GM19328 (cell line): Measurements from ENCODE around the gene SMC6.

Experiments
- ATAC-seq: cut with Tn5 transposase; IDR thresholded peaks from one replicate; pipeline ENCODE4 v1.9.1; 2021; ENCODE audit warnings: mild to moderate bottlenecking, moderate library complexity; ENCODE audit not compliant: unreplicated experiment

Gene SMC6, protein sequence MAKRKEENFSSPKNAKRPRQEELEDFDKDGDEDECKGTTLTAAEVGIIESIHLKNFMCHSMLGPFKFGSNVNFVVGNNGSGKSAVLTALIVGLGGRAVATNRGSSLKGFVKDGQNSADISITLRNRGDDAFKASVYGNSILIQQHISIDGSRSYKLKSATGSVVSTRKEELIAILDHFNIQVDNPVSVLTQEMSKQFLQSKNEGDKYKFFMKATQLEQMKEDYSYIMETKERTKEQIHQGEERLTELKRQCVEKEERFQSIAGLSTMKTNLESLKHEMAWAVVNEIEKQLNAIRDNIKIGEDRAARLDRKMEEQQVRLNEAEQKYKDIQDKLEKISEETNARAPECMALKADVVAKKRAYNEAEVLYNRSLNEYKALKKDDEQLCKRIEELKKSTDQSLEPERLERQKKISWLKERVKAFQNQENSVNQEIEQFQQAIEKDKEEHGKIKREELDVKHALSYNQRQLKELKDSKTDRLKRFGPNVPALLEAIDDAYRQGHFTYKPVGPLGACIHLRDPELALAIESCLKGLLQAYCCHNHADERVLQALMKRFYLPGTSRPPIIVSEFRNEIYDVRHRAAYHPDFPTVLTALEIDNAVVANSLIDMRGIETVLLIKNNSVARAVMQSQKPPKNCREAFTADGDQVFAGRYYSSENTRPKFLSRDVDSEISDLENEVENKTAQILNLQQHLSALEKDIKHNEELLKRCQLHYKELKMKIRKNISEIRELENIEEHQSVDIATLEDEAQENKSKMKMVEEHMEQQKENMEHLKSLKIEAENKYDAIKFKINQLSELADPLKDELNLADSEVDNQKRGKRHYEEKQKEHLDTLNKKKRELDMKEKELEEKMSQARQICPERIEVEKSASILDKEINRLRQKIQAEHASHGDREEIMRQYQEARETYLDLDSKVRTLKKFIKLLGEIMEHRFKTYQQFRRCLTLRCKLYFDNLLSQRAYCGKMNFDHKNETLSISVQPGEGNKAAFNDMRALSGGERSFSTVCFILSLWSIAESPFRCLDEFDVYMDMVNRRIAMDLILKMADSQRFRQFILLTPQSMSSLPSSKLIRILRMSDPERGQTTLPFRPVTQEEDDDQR

GRCh38 chr2:17753803-17754663 is at the start of gene SMC6, which contains the start of gene GEN1:
SMC6 (minus strand) TSS chr2:17753810; CDS start chr2:17745946, 7,864 bp downstream.
GEN1 (plus strand) TSS chr2:17754138; CDS start chr2:17759944, 5,806 bp downstream.
- ATAC-seq, result peak; percentile 61

DNA sequence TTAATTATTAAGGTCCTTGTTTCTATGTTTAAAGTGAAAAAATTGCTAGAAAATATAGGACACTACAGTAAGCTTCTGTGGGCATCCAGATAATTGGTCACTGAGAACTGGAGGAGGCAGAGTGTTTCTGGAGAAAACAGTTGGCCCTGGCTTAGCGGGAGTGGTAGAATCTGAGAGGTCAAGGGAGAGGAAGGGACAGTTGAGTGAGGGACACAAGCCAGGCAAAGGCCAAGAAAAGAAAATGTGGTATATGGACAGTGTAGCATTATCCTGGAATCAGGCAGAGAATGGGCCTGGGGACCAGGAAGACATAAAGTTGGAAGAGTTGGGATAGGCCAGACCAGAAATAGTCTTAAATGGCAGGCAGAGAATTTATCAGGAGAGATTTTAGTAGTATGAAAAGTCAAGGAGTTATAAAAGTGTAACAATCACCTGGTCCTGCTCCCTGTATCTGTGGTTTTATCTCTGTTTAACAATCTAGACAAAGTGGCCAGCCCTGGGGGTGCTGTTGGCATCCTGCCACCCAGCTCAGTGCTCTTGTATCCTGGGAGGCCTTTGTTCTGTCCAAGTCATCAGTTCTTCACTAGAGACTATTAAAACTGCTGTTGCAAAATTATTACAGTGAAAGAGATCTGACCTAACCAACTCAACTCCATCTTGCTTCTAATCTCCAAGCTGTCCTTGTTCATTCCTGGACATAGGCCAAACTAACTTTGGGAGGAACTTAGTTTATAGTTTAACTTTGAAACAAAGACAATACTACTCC is 47.3 kb upstream of the SMC6 start:
- ATAC-seq, result no peak

DNA sequence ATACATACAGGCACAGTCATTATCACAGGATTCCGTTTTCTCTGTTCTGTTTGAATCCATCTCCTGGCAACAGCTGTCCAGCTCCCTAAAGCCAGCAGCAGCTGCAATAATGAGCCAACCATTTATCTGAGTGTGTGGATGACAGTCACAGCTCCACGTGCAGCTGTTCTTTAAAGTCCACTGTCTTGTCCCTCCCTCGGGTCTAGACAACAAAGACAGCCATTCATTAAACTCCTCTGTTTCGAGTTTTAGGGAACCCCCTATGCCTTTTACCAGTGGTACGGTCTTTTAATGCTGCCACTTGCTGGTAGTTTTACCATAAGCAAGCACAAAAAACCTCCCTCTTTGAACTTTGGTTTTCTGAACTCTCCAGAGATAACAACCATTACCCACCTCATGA is 46.6 kb upstream of the SMC6 start:
- ATAC-seq, result no peak

GRCh38 chr2:17799301-17800120 is 45.9 kb upstream of the SMC6 start:
- ATAC-seq, result no peak

DNA sequence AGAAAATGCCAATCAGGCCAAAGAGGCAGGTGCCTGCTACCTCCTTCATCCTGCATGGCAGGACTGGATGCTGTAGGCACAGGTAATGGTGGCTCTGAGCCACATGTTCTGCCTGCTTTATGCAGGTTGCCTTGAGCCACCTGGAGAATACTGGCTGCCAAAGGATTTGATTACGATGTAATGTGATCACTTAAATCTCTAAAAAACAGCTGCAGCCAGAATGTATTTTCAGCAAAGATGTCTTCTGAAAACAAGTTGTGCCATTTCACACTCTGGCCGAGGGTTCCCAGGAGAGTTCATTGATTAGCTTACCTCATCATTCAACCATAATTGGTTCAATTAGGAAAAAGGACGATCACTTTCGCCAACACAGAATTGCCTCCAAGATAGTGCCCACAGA is 44.7 kb upstream of the SMC6 start:
- ATAC-seq, result no peak

GRCh38 chr2:17795309-17795708 is 41.7 kb upstream of the SMC6 start:
- no peak for ATAC-seq

DNA sequence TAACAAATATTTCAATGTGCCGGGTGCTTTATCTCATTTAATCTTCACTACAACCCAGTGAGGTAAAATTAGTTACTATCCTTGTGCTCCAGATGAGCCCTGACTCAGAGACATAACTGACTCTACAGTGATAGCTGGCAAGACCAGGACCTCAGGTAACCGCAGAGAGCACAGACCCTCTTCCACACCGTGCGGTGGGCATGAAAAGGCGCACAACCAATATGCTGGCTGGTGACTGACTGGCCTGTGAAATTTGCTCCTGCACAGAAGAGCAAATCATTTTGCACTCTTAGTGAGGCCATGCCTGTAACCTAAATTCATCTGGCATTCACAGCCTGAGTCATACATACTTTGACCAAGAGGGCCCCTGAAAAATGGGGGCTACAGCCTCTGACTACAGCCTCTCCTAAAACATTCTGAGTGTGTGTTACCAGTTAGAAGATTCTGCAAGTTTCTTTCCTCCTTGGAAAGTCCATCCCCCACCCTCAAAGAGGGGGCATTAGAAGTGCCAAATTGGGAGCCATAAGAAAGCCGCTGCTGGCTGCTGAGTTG is 40.3 kb upstream of the SMC6 start:
- ATAC-seq, result no peak

DNA sequence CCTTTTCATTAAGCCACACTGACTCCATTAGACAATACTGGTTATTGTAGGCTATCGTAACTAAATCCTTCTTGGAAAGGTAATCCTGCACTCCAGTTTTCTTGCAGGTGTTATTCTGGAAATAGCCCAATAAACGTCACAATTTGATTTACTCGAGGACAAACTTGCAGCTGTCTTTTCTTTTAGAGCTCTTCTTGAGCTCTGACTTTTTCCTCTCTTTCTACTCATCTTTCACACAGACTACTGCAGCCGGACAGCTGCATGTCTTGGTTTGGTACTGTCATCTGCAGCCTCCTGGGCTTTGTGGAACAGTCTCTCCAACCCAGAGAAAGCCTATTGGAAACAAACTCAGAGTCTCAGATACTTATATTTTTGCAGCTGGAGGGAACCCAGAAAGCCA is 39.7 kb upstream of the SMC6 start:
- no peak for ATAC-seq

GRCh38 chr2:17792515-17792914 is 38.9 kb upstream of the SMC6 start:
- no peak for ATAC-seq

- no peak for ATAC-seq
Measured at GRCh38 chr2:17791817-17792130, 38.2 kb upstream of the SMC6 start.

GRCh38 chr2:17791121-17791816 is 37.7 kb upstream of the SMC6 start:
- ATAC-seq, result no peak

DNA sequence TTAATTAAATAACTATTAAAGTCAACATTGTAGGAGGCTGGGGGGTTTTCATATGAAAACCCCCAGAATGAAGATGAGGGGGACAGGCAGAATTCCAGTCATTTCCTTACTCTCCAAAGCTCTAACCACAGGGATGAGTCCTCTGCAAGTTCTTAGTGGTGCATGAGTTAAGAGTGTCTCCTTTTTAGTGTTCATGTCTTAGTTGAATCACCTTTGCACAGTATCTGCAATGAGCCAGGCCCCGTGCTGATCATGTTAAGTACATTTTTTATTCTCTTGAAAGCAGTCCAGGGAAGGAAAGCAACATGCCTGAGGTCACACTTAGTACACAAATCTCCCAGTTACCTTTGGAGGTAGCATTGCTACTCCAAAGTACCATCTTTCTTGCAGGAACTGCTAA is 36.9 kb upstream of the SMC6 start:
- ATAC-seq, result no peak

DNA sequence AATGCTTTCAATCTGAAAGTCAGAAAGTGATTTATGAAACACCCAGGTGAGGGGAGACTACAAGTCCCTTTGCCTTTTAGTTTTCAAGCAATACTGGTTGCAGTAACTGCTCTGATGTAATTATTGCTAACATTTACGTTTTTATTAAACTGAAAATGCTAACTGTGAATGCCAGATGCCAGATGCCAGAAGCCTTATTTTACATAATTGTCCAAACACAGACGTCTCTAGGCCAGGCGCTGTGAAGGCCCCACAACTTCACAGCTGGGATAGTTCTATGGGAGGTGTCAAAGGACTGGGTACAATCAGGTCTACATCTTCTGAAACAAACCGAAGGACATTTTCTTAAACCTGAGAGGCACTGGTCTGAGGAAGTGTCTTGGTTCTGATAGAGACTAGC is 35.2 kb upstream of the SMC6 start:
- ATAC-seq, result no peak

DNA sequence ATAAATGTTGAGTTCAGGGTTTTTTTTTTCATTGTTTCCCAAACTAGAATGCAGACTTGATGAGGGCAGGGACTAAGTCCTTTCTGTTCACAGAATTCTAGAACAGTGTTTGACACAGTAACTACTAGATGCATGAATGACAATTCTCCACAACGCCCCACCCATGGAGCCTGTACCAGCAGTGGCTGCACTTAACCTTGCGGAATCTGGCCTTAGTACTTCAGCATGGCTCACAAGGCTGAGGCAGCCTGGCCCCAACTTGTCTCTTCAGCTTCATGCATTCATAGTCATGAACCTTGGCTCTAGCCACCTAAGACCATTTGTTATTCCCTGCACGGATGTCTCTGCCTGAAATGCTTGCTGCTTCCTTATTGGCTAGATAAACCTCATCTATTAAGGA is 33.1 kb upstream of the SMC6 start:
- no peak for ATAC-seq

GRCh38 chr2:17781482-17781881 is 27.9 kb upstream of the SMC6 start:
- ATAC-seq, result no peak

DNA sequence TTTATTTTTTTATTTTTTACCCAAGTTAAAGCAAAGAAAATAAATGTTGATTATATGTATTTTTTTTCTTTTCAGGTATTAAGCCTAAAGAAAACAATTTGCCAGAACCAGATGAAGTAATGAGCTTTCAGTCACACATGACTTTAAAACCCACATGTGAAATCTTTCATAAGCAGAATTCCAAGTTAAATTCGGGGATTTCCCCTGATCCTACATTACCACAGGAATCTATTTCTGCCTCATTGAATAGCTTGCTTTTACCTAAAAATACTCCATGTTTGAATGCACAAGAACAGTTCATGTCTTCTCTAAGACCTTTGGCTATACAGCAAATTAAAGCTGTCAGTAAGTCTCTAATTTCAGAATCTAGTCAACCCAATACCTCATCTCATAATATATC is 26.9 kb upstream of the SMC6 start:
- ATAC-seq, result no peak

DNA sequence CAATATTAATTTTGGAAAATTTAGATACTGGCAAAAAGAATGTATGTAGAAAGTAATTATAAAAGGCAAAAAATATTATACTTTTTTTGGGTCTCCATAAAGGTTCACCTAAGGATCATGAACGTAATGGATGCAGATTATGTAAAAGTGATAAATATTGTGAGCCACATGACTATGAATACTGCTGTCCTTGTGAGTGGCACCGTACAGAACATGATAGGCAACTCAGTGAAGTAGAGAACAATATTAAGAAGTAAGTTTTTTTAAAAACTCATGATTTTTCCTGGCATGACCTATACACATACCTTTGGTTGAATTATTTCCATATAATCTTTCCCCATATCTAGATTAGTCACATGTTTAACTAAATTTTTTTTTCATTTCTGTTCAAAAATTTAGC is 18.9 kb upstream of the SMC6 start:
- no peak for ATAC-seq

DNA sequence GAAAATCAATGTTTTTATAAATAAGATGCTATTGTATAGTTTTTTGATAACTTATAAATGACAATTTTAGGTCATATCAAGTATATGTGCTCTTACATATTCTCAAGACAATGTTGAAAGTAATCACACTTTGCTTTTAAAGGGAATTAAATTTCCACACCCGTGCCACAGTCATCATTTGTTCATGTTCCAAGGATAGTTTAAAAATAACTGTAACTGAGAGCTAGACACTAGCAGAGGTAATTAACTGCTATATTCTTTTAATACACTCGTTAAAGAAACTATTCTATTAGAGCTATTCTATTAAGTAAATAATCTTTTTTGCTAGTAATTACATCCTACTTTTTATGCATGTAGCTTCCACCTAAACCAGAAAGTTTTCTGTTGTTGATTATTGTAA is 18.3 kb upstream of the SMC6 start:
- no peak for ATAC-seq
